Muscle layer of duodenum (tissue), 2 donors: ENCODE measurements around the gene POLRMT.
A peak's percentile ranks its signal among the peaks of the same experiment; 100 is the strongest.
"Not testable (repeated sequence)": the region's sequence is repeated elsewhere in the genome, so short reads cannot be mapped to it uniquely, and the experiment has no call there.

Source experiments
- H3K27ac ChIP-seq: one replicate; pipeline ENCODE4 v1.7.0; 2013; ENCODE audit warnings: mild to moderate bottlenecking, low read length
- H3K27me3 ChIP-seq: one replicate; pipeline ENCODE4 v1.7.0; 2013; ENCODE audit warnings: low read depth, mild to moderate bottlenecking, control low read depth, low read length
- H3K36me3 ChIP-seq, 2 donors: one replicate each; pipeline ENCODE4 v1.7.0; 2013; ENCODE audit warnings: low read length in 2 of 2, control low read depth in 1 of 2, mild to moderate bottlenecking in 1 of 2; ENCODE audit not compliant: insufficient read depth in 2 of 2, control insufficient read depth in 1 of 2
- H3K4me1 ChIP-seq, 2 donors: one replicate each; pipeline ENCODE4 v1.7.0; 2013; ENCODE audit warnings: low read length in 2 of 2, mild to moderate bottlenecking in 2 of 2, control low read depth in 1 of 2, moderate library complexity in 1 of 2; ENCODE audit not compliant: insufficient read depth in 2 of 2, control insufficient read depth in 1 of 2
- H3K4me3 ChIP-seq, 2 donors: one replicate each; pipeline ENCODE4 v1.7.0; 2013; ENCODE audit warnings: low read length in 2 of 2, low read depth in 1 of 2, mild to moderate bottlenecking in 1 of 2
- H3K9me3 ChIP-seq, 2 donors: one replicate each; pipeline ENCODE4 v1.7.0; 2013; ENCODE audit warnings: low read length in 2 of 2, control low read depth in 1 of 2, mild to moderate bottlenecking in 1 of 2; ENCODE audit not compliant: control insufficient read depth in 1 of 2
- donor health status: healthy.

The POLRMT gene

DNA sequence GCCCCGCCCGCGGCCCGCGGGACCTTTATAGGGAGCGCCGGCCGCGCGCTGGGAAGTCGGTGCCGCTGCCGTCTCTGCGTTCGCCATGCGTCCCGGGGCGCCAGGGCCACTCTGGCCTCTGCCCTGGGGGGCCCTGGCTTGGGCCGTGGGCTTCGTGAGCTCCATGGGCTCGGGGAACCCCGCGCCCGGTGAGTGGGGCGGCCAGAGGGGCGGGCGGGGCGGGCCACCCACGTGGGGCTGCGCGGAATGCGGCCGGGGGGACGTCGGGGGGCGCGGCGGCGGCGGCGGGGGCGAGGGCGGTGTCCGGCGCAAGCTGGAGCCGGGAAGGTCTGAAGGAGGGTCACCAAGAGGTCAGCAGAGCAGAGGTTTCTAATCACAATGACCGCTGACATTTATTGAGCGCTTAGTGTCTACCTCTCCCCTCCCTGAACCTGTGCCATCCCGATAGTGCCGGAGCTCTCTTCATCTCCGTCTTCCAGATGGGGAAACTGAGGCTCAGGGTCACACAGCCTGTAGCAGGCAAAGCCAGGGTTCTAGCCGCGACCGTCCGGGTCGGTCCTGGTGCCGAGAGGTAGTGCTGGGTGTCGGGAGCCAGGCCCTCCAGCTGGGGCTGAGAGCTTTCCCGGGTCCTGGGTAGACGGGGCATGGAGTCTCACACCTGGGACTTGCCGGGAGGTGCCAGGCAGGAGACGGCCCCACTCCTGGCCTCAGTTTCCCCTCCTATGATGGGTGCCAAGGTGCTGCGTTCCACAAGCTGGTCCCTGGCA, 43.2 kb upstream of the POLRMT start, which contains the start of gene FSTL3:
FSTL3 (plus strand) TSS at position 54 of the 767 bp plus-strand sequence; CDS start at position 86, 32 bp downstream.
- Histone ChIP-seq H3K9me3 (no peaks in the 10 kb centered on the region), H3K4me1 (peaks cover 0 to 27% of the 10 kb centered on the region in 2 donors), H3K4me3 (peak within 1 kb of the TSS; percentile 67 to 70), H3K27ac (peak within 1 kb of the TSS; percentile 91), H3K36me3 (no peaks in the 10 kb centered on the region), H3K27me3 (no peaks in the 10 kb centered on the region)

DNA sequence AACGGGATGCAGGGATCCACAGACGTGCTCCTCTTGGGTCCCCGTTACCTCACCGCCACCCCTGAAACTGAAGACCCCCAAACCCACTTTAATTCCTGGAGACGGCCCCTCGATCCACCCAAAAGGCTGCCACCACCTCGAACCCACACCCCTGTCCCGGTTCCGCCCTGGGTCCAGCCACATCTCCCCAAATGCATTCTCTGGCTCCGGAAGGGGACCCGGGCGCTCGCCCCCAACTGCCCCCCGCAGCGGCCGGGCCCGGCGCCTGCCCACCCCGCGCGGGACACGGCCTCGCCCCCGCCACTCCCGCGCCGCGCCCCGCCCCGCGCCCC, 42.6 kb upstream of the POLRMT start:
- Histone ChIP-seq H3K4me3 (peak overlapping the region in 1 of 2 donors; percentile 67), H3K9me3 (no peaks in the 10 kb centered on the region), H3K27me3 (no peaks in the 10 kb centered on the region), H3K27ac (peak overlapping the region; percentile 2), H3K4me1 (peaks cover 0 to 27% of the 10 kb centered on the region in 2 donors), H3K36me3 (no peaks in the 10 kb centered on the region)

DNA sequence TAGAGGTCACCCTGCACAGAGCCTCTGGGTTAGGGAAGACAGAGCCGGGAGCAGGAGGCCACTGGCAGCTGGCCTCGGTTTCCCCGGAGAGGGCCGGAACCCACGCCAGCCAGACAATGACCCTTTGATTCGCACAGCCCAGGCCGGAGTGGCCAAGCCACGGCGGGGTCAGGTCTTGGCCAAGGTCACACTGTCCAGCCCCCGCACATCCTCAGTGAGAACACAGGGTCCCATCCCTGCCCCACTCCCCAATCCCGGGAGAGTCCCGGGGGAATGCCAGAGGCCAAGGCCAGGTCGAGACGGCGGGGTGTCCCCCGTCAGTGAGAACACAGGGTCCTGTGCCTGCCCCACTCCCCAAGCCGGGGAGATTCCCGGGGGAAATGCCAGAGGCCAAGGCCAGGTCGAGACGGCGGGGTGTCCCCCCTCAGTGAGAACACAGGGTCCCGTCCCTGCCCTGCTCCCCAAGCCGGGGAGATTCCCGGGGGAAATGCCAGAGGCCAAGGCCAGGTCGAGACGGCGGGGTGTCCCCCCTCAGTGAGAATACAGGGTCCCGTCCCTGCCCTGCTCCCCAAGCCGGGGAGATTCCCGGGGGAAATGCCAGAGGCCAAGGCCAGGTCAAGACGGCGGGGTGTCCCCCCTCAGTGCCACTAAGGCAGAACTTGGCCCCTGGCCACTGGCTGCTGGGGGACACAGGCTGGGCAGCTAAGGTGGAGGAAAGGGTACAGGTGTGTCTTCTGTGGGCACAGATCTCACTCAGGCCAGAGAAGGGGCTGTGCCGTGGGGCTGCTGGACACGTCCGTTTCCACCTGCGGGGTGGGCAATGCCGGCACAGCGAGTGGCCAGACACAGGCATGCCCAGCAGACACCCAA, 41.2 kb upstream of the POLRMT start:
- Histone ChIP-seq H3K27me3 (no peaks in the 10 kb centered on the region), H3K27ac (no peak overlapping the region), H3K4me3 (peak overlapping the region in 1 of 2 donors; percentile 67), H3K9me3 (no peaks in the 10 kb centered on the region), H3K4me1 (peaks cover 0 to 27% of the 10 kb centered on the region in 2 donors), H3K36me3 (no peaks in the 10 kb centered on the region)

DNA sequence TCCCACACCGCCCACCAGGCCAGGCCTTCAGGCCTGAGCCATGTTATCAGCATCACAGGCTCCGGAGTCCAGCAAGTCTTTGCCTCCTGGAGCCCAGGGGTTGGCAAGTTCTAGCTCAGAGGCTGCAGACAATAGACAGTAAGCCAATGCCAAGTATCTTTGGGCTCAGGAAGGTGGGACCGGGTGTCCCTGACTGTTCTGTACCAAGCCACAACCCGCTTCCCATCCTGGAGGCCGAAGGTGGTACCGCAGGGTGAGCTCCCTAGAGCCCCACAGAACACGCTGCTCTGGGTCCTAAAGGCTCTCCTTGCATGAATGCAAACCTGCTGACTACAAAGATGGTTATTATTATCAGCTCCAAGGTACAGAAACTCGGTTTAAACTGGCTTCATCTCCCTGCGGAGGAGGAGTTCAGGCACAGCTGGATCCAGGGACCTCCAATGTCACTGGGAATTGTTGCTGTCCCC, 37.3 kb upstream of the POLRMT start:
- H3K4me3 ChIP-seq, result no peak overlapping the region
- H3K27ac ChIP-seq, result no peak overlapping the region
- peaks cover 0 to 8% of the 10 kb centered on the region in 2 donors for H3K4me1 ChIP-seq
- no peaks in the 10 kb centered on the region for H3K36me3 ChIP-seq
- H3K27me3 ChIP-seq, result no peaks in the 10 kb centered on the region
- no peaks in the 10 kb centered on the region for H3K9me3 ChIP-seq

DNA sequence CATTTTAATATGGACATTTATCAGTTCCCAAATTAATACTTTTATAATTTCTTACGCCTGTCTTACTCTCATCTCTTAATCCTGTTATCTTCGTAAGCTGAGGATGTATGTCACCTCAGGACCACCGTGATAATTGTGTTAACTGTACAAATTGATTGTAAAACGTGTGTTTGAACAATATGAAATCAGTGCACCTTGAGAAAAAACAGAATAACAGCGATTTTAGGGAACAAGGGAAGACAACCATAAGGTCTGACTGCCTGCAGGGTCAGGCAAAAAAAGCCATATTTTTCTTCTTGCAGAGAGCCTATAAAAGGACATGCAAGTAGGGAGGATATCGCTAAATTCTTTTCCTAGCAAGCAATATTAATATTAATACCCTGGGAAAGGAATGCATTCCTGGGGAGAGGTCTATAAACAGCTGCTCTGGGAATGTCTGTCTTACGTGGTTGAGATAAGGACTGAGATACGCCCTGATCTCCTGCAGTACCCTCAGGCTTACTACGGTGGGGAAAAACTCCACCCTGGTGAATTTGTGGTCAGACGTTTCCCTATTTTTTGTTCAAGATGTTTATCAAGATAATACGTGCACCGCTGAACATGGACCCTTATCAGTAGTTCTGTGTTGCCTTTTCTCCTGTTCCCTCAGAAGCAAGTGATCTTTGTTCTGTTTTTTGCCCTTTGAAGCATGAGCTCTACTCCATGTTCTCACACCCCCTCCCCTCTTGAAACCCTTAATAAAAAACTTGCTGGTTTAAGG, 35.5 kb upstream of the POLRMT start:
- not testable (repeated sequence) for H3K27me3 ChIP-seq, H3K9me3 ChIP-seq

DNA sequence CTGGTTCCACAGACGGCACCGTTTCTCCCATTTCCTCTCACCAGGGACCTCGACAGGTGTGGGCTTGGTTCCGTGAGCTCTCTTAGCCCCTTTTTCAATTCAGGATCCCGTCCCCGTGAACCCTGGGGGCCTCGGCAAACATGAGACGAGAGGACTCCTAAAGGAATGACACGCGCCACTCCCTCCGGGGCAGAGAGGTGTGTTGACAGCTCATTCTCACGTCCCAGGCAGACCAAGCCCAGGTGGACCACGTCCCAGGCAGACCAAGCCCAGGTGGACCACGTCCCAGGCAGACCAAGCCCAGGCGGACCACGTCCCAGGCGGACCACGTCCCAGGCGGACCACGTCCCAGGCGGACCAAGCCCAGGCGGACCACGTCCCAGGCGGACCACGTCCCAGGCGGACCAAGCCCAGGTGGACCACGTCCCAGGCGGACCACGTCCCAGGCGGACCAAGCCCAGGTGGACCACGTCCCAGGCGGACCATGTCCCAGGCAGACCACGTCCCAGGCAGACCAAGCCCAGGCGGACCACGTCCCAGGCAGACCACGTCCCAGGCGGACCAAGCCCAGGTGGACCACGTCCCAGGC, 33.7 kb upstream of the POLRMT start:
- not testable (repeated sequence) for H3K36me3 ChIP-seq, H3K9me3 ChIP-seq, H3K27ac ChIP-seq, H3K4me3 ChIP-seq, H3K27me3 ChIP-seq
- peaks cover 7 to 19% of the 10 kb centered on the region in 2 donors for H3K4me1 ChIP-seq

More for the DNA sequence above, 35.5 kb upstream of the POLRMT start:
- H3K36me3 ChIP-seq, H3K27ac ChIP-seq, H3K4me3 ChIP-seq: not testable (repeated sequence)
- peaks cover 3 to 13% of the 10 kb centered on the region in 2 donors for H3K4me1 ChIP-seq

DNA sequence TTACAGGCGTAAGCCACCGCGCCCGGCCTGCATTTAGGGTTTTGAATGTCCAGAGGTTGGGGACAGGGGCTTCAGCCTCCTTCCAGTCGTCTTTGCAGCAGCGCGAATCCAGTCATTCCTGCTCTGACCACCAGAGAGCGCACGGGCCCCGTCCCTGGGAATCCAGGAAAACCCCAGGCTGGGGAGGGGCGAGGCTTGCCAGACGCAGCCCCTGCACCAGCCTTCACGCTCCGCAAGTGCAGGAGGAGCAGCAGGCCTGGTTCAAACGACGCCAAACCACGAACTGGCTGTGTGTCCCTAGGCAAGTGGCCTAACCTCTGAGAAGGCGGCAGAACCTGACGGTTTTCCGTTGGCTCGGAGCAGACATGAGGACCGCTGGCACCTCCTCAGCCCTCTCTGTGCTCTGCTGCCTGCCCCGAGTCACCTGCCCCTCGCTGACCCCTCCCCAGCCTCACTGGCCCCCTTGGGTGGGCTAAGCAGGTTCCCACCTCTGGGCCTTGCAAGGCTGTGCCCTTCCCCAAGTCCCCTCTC, 31.6 kb upstream of the POLRMT start:
- H3K27ac ChIP-seq, result no peak overlapping the region
- H3K4me3 ChIP-seq, result peak overlapping the region in 1 of 2 donors; percentile 48

DNA sequence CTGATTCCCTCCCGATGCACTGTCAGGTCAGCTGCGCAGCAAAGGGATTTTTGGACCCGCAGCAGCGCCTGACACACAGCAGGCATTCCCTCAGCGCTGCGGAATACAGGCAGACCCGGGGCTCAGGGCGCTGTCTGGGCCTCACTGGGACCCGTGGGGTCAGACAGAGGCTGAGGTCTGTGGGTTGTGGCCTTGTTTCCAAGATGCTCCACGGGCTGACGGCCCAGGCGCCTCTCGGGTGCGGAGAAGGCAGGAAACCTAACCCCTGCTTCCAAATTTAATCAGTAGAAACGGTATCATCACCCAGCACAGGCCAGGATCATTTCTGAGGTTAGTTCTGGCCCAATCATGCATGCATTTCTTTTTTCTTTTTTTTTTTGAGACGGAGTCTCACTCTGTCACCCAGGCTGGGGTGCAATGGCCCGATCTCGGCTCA, 30.4 kb upstream of the POLRMT start:
- H3K9me3 ChIP-seq, result no peaks in the 10 kb centered on the region
- H3K27me3 ChIP-seq, result no peaks in the 10 kb centered on the region
- peaks cover 7 to 51% of the 10 kb centered on the region in 2 donors for H3K4me1 ChIP-seq
- H3K27ac ChIP-seq, result peak overlapping the region; percentile 80
- H3K4me3 ChIP-seq, result peak overlapping the region; percentile 55 to 72
- H3K36me3 ChIP-seq, result no peaks in the 10 kb centered on the region

More for the DNA sequence above, 31.6 kb upstream of the POLRMT start:
- no peaks in the 10 kb centered on the region for H3K27me3 ChIP-seq
- H3K36me3 ChIP-seq, result no peaks in the 10 kb centered on the region
- peaks cover 7 to 40% of the 10 kb centered on the region in 2 donors for H3K4me1 ChIP-seq
- no peaks in the 10 kb centered on the region for H3K9me3 ChIP-seq

DNA sequence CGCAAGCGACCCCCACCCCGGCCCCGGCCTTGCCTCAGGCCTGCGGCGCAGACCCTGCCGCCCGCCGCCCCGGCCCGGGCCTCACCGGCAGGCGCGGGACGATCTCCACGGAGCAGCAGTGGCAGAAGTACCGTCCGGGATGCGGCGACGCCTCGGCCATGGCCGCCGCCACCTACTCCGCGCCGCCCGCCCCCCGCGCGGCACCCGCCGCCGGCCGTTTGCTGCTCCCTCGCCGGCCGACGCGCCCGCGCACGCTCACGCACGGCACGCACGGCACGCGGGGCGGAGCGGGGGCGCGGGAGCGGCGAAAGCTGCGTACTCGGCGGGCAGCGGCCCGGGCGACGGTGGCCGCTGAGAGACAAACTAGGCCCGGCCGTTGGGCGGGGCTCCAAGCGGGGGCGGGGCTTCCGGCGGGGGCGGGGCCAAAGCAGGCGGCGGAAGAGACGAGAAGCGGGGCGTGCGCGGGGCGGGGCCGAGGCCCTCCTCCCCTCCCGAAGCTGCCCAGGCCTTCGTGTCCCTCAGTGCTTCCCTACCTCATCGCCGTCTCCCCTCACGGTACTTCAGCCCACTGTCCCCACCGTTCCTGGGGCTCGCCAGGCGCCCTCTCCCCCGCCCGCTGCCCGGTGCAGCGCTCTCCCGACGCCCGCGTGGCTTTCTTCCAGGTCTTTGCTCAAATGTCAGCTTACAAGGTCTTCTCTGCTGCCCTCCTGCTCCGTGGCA, 29.8 kb upstream of the POLRMT start, which contains the start of gene RNF126:
RNF126 (minus strand) TSS at position 253 of the 720 bp plus-strand sequence; CDS start at position 160, 93 bp downstream.
- no peaks in the 10 kb centered on the region for H3K36me3 ChIP-seq
- peaks cover 7 to 55% of the 10 kb centered on the region in 2 donors for H3K4me1 ChIP-seq
- no peaks in the 10 kb centered on the region for H3K27me3 ChIP-seq
- peak within 1 kb of the TSS; percentile 64 to 96 for H3K4me3 ChIP-seq
- H3K9me3 ChIP-seq, result no peaks in the 10 kb centered on the region
- peak within 1 kb of the TSS; percentile 80 for H3K27ac ChIP-seq
